ENCODE measurements around the gene NGLY1.

DNA sequence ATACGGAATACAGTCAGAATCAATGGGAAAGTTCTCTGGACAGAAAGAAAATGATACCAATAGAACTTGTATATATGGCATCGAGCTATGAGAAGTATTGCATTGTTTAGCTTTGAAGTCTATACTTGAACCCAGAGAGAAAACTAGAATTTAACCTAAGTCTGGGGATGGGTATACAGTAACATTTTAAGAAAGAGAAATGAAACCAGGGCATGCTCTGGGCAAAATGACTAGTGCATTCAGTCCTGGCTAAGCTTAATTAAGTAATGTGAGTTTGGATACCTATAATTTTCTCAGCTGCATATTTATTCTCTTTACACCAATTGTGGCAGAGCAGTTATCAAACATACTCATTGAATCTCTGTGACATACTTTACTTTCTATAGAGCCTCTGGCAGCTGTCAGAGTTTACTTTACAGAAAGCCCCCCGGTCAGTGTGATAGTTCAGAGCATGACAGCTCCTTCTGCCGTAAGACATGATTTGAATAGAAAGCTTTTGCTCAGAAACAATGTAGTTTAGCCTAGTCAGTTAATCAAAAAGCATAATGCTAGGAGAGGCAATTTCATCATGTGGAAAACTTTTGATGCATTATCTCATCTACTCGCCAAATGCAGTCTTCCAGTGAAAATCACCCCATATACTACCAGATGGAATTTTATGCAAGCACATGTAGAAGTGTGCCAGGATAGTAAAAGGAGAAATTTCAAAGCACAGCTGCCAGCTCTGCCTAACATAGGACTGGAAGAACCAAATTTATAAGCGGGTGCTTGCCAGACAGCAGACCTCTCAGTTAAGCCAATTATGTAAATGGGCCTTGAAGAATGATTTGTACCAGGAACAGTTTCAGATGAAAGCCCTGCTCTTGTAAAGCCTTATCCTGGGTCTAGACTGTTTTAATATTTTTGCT, 47.4 kb upstream of the NGLY1 start:
- TF ChIP-seq EZH2 (IDR thresholded peaks at IDR 0.05; ENCODE audit: borderline replicate concordance, low read length) = no peak
- no peak for TF ChIP-seq CTCF (IDR thresholded peaks at IDR 0.05; ENCODE audit: low read length)
